ENCODE results near the gene SORCS1. TPM values are rescaled to one million over a fixed set of nuclear protein-coding genes. Genes with fewer than 3 reads are reported as not detected.
"Not testable (repeated sequence)": the region's sequence is repeated elsewhere in the genome, so short reads cannot be mapped to it uniquely, and the experiment has no call there.

Gene SORCS1
- polyA plus RNA-seq, 1 of the 3 experiments (the other 2 are of a cell fraction) = 0.66 TPM

GRCh38 chr10:106930751-106931150 is 233.8 kb downstream of the SORCS1 start:
- 24% methylated on average over 1 of the region's 1 CpG for WGBS (ENCODE audit: low lambda C conversion rate)
- CTCF ChIA-PET = interaction anchor here (0.8 to 1.2 kb wide), 2 partner anchors 9 to 14 kb away, joined by 3 read pairs; no protein-coding TSS in a partner anchor

GRCh38 chr10:106929291-106929895 is 235.1 kb downstream of the SORCS1 start:
- WGBS (ENCODE audit: low lambda C conversion rate) = 45% methylated on average over 6 of the region's 6 CpGs
- DNase-seq = no peak
- H3K9me3 ChIP-seq = no peaks in the 10 kb centered on the region
- no peaks in the 10 kb centered on the region for H3K27me3 ChIP-seq (ENCODE audit: insufficient read depth)
- H3K4me1 ChIP-seq (ENCODE audit: control insufficient read depth in 1 of 2, insufficient read depth in 2 of 2, low read depth in 1 of 2, low read length in 1 of 2) = peaks cover 0 to 12% of the 10 kb centered on the region in 2 experiments; a peak in 2 of 4 replicates
- H3K4me3 ChIP-seq (ENCODE audit: low read depth in 2 of 2, low read length in 1 of 2) = no peak overlapping the region
- no peak overlapping the region for H3K9ac ChIP-seq
- POLR2A ChIA-PET = no interaction called here
- TF ChIP-seq NFIC (IDR thresholded peaks at IDR 0.05; ENCODE audit: borderline replicate concordance) = no peak
- H4K20me1 ChIP-seq (ENCODE audit: insufficient read depth) = no peaks in the 10 kb centered on the region
- H2AFZ ChIP-seq (ENCODE audit: low read depth) = no peak overlapping the region
- no peak overlapping the region for H3K4me2 ChIP-seq
- H3K9me2 ChIP-seq = no peaks in the 10 kb centered on the region
- H3K27ac ChIP-seq (ENCODE audit: low read depth in 2 of 2, low read length in 1 of 2) = no peak overlapping the region
- CTCF ChIA-PET = no interaction called here
- no peaks in the 10 kb centered on the region for H3K79me2 ChIP-seq (ENCODE audit: insufficient read depth)
- H3F3A ChIP-seq (replicated peaks; ENCODE audit: insufficient read depth) = no peaks in the 10 kb centered on the region
- no peaks in the 10 kb centered on the region for H3K36me3 ChIP-seq (replicated peaks in 1 of 2; ENCODE audit: control insufficient read depth in 1 of 2, insufficient read depth in 2 of 2, low read length in 1 of 2)

More at GRCh38 chr10:106930751-106931150, 233.8 kb downstream of the SORCS1 start:
- POLR2A ChIA-PET = no interaction called here
- Histone ChIP-seq H3K27me3 (ENCODE audit: insufficient read depth) (no peaks in the 10 kb centered on the region), H3K4me3 (ENCODE audit: low read depth in 2 of 2, low read length in 1 of 2) (no peak overlapping the region), H3K36me3 (replicated peaks in 1 of 2; ENCODE audit: control insufficient read depth in 1 of 2, insufficient read depth in 2 of 2, low read length in 1 of 2) (no peaks in the 10 kb centered on the region), H3F3A (replicated peaks; ENCODE audit: insufficient read depth) (no peaks in the 10 kb centered on the region), H3K4me1 (ENCODE audit: control insufficient read depth in 1 of 2, insufficient read depth in 2 of 2, low read depth in 1 of 2, low read length in 1 of 2) (peaks cover 0 to 8% of the 10 kb centered on the region in 2 experiments; a peak in 2 of 4 replicates), H3K9me2 (no peaks in the 10 kb centered on the region), H3K9ac (no peak overlapping the region), H4K20me1 (ENCODE audit: insufficient read depth) (no peaks in the 10 kb centered on the region), H3K4me2 (no peak overlapping the region), H3K9me3 (no peaks in the 10 kb centered on the region), H3K27ac (ENCODE audit: low read depth in 2 of 2, low read length in 1 of 2) (no peak overlapping the region), H3K79me2 (ENCODE audit: insufficient read depth) (no peaks in the 10 kb centered on the region), H2AFZ (ENCODE audit: low read depth) (no peak overlapping the region)
- TF ChIP-seq NRF1 (IDR thresholded peaks at IDR 0.05; ENCODE audit: low read depth, low read length) (no peak), MAX (IDR thresholded peaks at IDR 0.05; ENCODE audit: low read depth) (no peak), TCF12 (IDR thresholded peaks at IDR 0.05) (no peak), EP300 (IDR thresholded peaks at IDR 0.05; ENCODE audit: borderline replicate concordance in 1 of 2, low read depth in 1 of 2, low read length in 1 of 2) (no peak), SIN3A (IDR thresholded peaks at IDR 0.05; ENCODE audit: borderline replicate concordance, low read depth, low read length) (no peak), CHD2 (IDR thresholded peaks at IDR 0.05; ENCODE audit: low read length, partially characterized antibody) (no peak)
- DNase-seq = no peak

- WGBS (ENCODE audit: low lambda C conversion rate) = no CpG with 5 or more reads among the region's 33 CpGs
- H3K4me2 ChIP-seq; H3F3A ChIP-seq (replicated peaks; ENCODE audit: insufficient read depth); DNase-seq; H3K79me2 ChIP-seq (ENCODE audit: insufficient read depth); H3K9me2 ChIP-seq; H2AFZ ChIP-seq (ENCODE audit: low read depth); H3K27ac ChIP-seq (ENCODE audit: low read depth in 2 of 2, low read length in 1 of 2); POLR2A ChIA-PET; H3K27me3 ChIP-seq (ENCODE audit: insufficient read depth); H3K4me3 ChIP-seq (ENCODE audit: low read depth in 2 of 2, low read length in 1 of 2); H4K20me1 ChIP-seq (ENCODE audit: insufficient read depth); H3K36me3 ChIP-seq (replicated peaks in 1 of 2; ENCODE audit: control insufficient read depth in 1 of 2, insufficient read depth in 2 of 2, low read length in 1 of 2); H3K9ac ChIP-seq; H3K9me3 ChIP-seq; CTCF ChIA-PET: not testable (repeated sequence)
- H3K4me1 ChIP-seq (ENCODE audit: control insufficient read depth in 1 of 2, insufficient read depth in 2 of 2, low read depth in 1 of 2, low read length in 1 of 2) = peaks cover 0 to 12% of the 10 kb centered on the region in 2 experiments; a peak in 2 of 4 replicates
Observed at GRCh38 chr10:106928151-106928550, 236.4 kb downstream of the SORCS1 start.
